ENCODE measurements around the gene SEMA7A.

The SEMA7A gene

DNA sequence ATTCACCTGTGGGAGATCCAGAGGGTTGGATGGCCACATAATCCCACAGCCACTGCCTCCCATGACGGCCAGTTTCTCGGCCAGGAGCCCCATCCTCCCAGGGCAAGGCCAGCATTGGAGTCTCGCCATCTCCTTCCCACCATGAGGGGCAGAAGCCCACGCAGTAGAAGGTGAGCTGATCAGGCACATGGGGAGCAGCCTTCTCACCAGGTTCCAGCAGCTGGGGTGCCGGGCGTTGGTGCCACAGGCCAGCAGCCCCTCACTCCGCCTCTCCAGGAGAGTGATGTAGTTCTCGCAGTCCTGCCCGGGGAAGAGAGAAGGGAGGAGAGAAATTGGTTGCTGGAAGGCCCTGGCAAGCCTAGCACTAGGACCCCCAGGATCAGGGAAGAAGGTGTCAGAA is 16.1 kb downstream of the SEMA7A start:
- TF ChIP-seq GATA2 (IDR thresholded peaks at IDR 0.05; ENCODE audit: low read depth, low read length) (no peak), GATA3 (IDR thresholded peaks at IDR 0.05; ENCODE audit: low read depth, low read length) (no peak)

DNA sequence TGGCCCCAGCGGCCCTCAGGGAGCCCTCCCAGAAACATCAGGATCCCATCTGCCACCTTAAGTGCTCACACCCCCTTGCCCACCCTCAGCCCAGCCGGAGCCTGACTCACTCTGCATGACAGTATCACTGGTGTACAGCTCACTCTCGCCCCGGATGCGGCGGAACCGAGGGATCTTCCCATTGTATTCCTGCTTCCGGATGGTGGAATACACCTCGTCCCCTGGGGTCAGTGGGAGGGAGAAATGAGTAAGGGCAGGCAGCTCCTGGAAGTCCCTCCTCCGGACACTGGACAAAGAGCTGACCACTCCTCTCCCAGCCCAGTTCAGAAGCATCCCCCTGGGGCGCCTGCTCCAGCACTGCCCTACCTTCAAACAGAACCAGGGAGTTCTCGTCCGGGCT is 16.5 kb downstream of the SEMA7A start:
- TF ChIP-seq GATA3 (IDR thresholded peaks at IDR 0.05; ENCODE audit: low read depth, low read length) (no peak), GATA2 (IDR thresholded peaks at IDR 0.05; ENCODE audit: low read depth, low read length) (no peak)

GRCh38 chr15:74415966-74416916 is 17.5 kb downstream of the SEMA7A start:
- TF ChIP-seq GATA2 (IDR thresholded peaks at IDR 0.05; ENCODE audit: low read depth, low read length), result no peak
- TF ChIP-seq GATA3 (IDR thresholded peaks at IDR 0.05; ENCODE audit: low read depth, low read length), result no peak

DNA sequence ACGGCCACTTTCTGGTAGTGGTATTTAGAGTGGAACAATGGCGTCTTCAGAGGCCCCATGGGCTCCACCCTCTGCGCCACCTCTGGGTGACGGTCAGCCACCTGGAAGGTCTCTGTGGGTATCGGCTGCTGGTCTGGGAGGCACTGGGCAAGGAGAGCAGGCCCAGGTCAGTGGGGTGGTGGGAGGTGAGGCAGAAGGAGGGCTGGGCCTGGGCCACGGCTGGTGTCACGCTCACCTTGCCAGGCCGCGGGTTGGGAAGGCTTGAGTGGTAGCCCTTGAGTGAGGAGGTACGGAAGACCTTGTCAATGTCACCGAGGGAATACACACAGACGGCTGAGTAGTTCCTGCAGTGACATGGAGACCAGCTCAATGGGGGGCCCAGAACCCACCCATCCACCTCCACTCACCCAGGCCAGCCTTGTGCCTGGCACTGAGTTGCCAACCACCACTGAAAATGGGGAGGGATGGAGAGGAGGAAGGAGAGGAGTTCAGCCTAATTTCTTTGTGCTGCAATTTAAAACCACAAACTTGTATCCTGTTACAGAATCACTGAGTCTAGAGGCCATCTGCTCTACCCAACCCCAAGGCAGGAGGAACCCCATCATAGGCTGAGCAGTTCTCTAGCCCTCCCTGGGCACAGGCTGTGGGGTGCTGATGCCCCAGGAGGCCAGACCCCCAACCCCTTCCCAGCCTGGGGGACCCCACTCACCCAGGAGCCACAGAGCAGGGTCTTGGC is 19.0 kb downstream of the SEMA7A start:
- TF ChIP-seq GATA3 (IDR thresholded peaks at IDR 0.05; ENCODE audit: low read depth, low read length), result no peak
- no peak for TF ChIP-seq GATA2 (IDR thresholded peaks at IDR 0.05; ENCODE audit: low read depth, low read length)

DNA sequence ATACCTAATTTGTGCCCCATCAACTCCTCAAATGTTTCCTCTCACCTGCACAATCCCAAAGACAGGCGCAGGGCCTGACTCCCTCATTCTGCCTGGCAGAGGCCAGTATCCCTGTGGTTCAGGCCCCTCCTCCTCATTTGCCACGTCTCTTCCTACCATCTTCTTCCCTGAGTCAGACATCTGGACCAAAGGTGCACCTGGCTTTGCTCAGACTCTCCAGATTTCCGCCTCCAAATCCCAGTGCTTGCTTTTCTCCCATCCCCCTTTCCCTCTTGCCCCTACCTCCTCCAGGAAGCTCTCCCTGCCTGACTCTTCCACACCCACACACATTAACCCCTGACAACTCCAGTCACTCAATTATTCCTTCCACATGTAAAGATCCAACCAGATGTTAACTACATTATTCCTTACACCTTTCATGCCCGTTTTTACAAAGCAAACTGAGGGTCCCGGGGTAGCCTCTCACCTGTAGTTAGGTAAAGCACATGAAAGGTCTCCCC is 19.6 kb downstream of the SEMA7A start:
- TF ChIP-seq GATA3 (IDR thresholded peaks at IDR 0.05; ENCODE audit: low read depth, low read length) (no peak), GATA2 (IDR thresholded peaks at IDR 0.05; ENCODE audit: low read depth, low read length) (no peak)

GRCh38 chr15:74413350-74414080 is 20.2 kb downstream of the SEMA7A start:
- TF ChIP-seq GATA2 (IDR thresholded peaks at IDR 0.05; ENCODE audit: low read depth, low read length), result no peak
- no peak for TF ChIP-seq GATA3 (IDR thresholded peaks at IDR 0.05; ENCODE audit: low read depth, low read length)

DNA sequence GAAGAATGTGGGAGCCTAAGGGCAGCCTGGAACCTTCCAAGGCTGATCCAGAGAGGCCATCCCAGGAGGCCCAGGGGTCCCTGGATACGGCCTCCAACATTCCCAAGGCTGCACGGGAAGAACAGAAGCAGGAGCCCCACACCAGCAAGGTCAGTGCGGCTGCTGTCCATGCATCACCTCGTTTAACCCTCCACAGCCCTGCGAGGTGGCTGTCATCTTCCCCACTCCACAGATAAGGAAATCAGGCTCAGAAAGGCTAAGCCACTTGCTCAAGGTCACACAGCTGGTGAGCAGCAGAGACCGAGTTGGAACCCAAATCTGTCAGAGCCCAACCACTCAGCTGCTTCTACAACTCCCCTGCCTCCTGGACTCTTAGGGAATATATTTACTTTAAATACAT is 21.6 kb downstream of the SEMA7A start:
- no peak for TF ChIP-seq GATA2 (IDR thresholded peaks at IDR 0.05; ENCODE audit: low read depth, low read length)
- no peak for TF ChIP-seq GATA3 (IDR thresholded peaks at IDR 0.05; ENCODE audit: low read depth, low read length)

GRCh38 chr15:74411686-74412085 is 22.1 kb downstream of the SEMA7A start:
- no peak for TF ChIP-seq GATA2 (IDR thresholded peaks at IDR 0.05; ENCODE audit: low read depth, low read length)
- no peak for TF ChIP-seq GATA3 (IDR thresholded peaks at IDR 0.05; ENCODE audit: low read depth, low read length)

DNA sequence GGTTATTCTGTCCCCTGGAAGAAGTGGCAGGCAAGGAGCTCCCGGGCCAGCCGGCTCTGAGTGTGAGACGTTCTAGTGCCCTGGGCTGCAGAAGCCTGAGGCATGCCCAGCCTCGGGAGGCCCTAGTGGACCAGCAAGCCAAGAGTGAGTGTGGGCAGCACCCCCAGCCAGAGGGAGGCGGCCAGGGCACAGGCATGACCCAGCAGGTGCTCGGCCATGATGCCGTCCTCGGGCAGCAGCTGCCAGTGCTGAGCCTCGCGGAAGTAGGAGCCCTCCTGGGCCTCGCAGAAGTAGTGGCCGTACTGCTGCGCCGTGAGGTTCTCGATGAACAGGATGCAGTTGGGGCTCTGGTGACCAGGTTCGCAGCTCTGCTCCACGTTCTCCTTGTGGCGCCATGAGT is 23.3 kb downstream of the SEMA7A start:
- TF ChIP-seq GATA2 (IDR thresholded peaks at IDR 0.05; ENCODE audit: low read depth, low read length), result no peak
- TF ChIP-seq GATA3 (IDR thresholded peaks at IDR 0.05; ENCODE audit: low read depth, low read length), result no peak

GRCh38 chr15:74409225-74409624 is 24.5 kb downstream of the SEMA7A start:
- TF ChIP-seq GATA3 (IDR thresholded peaks at IDR 0.05; ENCODE audit: low read depth, low read length) (no peak), GATA2 (IDR thresholded peaks at IDR 0.05; ENCODE audit: low read depth, low read length) (no peak)

- TF ChIP-seq GATA2 (IDR thresholded peaks at IDR 0.05; ENCODE audit: low read depth, low read length) (no peak), GATA3 (IDR thresholded peaks at IDR 0.05; ENCODE audit: low read depth, low read length) (no peak)
Observed at GRCh38 chr15:74408815-74409214, 24.9 kb downstream of the SEMA7A start.

DNA sequence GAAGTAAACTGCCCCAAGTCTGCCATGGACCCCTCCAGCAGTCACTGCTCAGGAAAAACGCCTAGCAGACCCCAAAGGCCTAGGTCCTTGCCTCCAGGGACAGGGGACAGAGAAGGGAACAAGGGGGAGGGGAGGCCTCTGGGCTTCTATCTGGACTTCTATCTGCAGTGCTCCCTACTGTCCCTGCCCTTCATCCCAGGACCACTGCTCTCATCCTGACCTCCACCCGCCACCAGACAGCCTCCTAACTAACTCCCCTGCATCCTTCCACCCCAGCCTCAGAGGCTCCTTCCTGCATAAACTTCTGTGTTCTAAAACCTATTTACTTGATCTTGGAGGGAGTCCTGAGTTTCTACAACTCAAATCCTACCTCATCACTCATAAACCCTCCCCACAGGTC is 25.4 kb downstream of the SEMA7A start:
- TF ChIP-seq GATA3 (IDR thresholded peaks at IDR 0.05; ENCODE audit: low read depth, low read length) (no peak), GATA2 (IDR thresholded peaks at IDR 0.05; ENCODE audit: low read depth, low read length) (no peak)

- no peak for TF ChIP-seq GATA3 (IDR thresholded peaks at IDR 0.05; ENCODE audit: low read depth, low read length)
- no peak for TF ChIP-seq GATA2 (IDR thresholded peaks at IDR 0.05; ENCODE audit: low read depth, low read length)
Observed at GRCh38 chr15:74406992-74407705, 26.6 kb downstream of the SEMA7A start.
